Measurements from ENCODE around the gene ZC3H6.
"Not testable (repeated sequence)": the region's sequence is repeated elsewhere in the genome, so short reads cannot be mapped to it uniquely, and the experiment has no call there.

- not testable (repeated sequence) for TF ChIP-seq EZH2, EZH2phosphoT487, CTCF (IDR thresholded peaks at IDR 0.05)
Observed at GRCh38 chr2:112283535-112283934, 8.1 kb downstream of the ZC3H6 start.
